GM21786 (cell line): ENCODE results near the gene CLIC1.

Experiments
- ATAC-seq: cut with Tn5 transposase; IDR thresholded peaks from one replicate; pipeline ENCODE4 v1.9.1; 2021; ENCODE audit not compliant: unreplicated experiment

CLIC1 gene

DNA sequence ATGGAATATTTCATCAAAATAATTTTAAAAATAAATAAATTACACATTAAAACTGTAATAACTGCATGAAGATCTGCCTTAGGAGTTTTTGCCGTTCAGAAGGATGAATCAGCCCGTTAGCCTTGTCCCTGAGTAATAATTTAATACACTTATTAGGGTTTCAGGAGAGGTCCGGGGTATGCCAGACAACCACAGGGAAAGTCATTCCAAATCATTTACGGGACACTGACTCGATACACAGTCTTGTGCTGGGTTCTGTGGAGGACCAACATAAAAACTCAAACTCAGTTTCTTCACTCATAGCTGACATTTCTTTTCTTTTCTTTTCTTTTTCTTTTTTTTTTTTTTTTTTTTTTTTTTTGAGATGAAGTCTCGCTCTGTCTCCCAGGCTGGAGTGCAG lies 30.4 kb downstream of the CLIC1 start:
- ATAC-seq: no peak

GRCh38 chr6:31702819-31703716 lies 33.3 kb downstream of the CLIC1 start, which contains the start of gene ABHD16A:
Gene ABHD16A, minus strand, starts transcription at chr6:31703324. Its CDS starts 43 bp downstream, at chr6:31703281.
- ATAC-seq: peak; percentile 92

GRCh38 chr6:31702405-31702818 lies 33.9 kb downstream of the CLIC1 start:
- no peak for ATAC-seq

- no peak for ATAC-seq
These were observed 34.5 kb downstream of the CLIC1 start for GRCh38 chr6:31701666-31702404.

- ATAC-seq: no peak
These were observed 35.5 kb downstream of the CLIC1 start for GRCh38 chr6:31700740-31701401.

DNA sequence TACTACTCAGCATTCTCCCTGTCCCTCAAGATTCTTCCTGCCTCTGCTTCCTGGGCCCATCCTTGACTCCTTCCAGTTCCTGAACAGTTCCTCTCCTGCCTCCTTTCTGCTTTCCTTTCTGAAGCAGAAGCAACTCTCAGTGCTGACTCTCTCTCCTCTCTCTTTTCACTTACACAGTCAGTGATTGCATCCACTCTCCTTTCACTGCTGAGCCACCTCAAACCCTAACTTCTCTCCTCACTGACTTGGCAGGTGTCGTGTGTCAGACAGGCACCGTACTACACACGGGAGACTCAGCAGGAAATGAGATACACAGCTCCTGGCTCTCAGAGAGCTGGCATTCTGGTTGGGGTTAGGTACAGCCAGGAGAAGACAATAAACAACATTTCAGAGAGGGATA lies 38.8 kb downstream of the CLIC1 start:
- ATAC-seq: no peak

GRCh38 chr6:31693535-31693934 lies 42.8 kb downstream of the CLIC1 start:
- no peak for ATAC-seq

- ATAC-seq: no peak
These were observed 43.4 kb downstream of the CLIC1 start for GRCh38 chr6:31692886-31693285.

DNA sequence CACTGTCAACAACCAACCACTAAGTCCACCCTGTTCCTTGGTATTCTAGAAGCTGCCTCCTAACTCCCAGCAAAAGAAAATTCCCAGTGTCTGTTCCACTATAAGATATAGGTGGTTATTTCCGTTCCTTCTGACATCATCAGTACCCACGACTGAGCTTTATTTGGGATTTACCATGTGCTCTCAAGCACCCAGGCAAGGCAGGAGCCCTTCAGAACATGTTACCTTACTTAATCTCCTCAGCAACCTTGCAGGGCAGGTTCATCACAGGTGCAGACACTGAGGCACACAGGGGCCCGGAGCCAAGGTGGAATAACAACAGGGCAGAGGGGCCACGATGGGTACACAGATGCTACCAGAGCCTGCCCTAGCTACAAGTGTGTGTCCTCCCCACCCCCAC lies 44.0 kb downstream of the CLIC1 start:
- no peak for ATAC-seq

DNA sequence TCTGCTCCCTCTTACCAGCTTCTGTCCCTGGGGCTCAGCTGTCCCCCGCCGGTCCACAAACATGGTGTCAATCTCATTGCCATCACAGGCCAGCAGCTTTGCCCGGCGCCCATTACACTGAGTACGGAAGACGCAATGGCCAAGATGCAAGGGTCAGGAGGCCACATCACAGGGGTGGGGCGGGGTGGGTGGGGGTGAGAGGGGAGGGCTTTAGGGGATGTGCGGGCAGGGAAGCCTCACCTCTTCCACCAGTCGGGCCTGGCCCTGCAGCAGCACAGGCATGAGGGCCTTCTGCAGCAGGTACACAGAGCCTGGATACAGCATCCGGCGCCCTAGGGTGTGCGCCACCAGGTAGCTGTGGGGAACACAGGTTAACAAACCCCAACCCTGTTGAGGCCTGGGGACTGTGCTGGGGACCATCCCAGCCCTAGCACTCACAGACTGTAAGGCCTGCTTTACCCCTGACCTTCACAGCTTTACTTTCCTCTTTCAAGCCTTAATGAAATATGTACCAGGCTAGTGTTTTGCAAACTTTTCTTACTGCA lies 44.7 kb downstream of the CLIC1 start:
- no peak for ATAC-seq

GRCh38 chr6:31691078-31691463 lies 45.3 kb downstream of the CLIC1 start:
- ATAC-seq: no peak

GRCh38 chr6:31690231-31691077 lies 45.9 kb downstream of the CLIC1 start:
- ATAC-seq: no peak

- no peak for ATAC-seq
These were observed 46.9 kb downstream of the CLIC1 start for GRCh38 chr6:31689249-31690110.

DNA sequence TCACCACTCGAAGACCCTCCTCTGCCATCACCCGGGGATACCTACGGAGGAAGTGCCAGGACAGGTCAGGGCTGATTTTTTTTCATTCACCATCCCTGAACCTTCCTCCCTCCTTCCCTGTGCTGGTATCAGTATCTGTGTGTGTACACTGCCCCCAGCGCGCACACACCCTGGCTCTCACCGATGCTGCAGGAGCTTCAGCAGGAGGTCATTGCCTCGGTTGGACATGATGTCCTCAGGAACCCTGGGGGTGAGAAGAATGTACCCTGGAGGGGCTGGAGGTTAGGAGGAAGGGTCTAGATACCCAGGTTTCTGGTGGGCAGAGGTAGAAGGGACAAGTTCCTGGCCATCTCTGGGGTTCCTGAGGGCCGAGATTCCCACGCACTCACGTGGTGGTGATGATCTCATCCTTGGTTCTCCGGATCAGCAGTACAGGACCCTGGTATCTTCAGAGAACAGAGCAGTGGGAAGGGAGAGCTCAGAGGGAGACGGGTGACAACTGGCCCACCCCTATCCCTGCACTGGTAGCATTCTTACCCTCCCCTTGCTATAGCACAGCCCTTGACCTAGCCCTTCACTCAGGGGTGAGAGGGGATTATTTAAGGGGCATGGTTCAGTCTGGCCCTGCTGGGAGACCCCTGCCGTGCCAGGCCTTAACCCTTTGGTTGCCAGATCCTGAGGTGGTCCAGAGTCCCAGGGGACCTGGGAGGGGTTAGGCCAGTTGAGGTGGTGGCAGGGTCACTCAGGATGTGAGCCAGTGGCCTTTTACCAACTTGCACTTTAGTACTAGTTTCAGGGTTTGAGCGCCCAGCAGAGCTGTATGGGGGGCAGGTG lies 48.3 kb downstream of the CLIC1 start:
- ATAC-seq: no peak

DNA sequence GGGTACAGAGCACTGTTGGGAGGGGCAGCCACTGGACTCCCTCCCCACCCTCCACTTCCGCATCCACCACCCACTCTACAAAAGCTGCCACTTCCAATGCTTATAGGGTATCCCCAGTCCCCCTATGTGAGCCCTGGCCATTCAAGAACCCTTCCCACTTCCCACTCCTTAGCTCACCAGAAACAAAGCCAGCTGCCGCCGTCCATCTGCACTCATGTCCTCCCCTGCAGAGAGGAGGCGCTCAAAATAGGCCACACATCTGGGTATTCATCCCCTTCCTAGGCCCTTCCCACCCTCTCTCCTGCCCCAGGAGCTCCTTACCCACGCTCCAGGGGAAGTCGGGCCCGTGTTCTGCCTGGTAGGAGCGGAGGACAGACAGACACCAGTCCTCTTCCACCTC lies 49.0 kb downstream of the CLIC1 start:
- no peak for ATAC-seq

GRCh38 chr6:31686483-31686882 lies 49.8 kb downstream of the CLIC1 start:
- ATAC-seq: no peak

- ATAC-seq: no peak
These were observed 52.7 kb downstream of the CLIC1 start for GRCh38 chr6:31683591-31683990.

GRCh38 chr6:31681135-31681671 lies 55.1 kb downstream of the CLIC1 start:
- ATAC-seq: no peak
